DOHH2 (cell line): Measurements from ENCODE around the gene CCDC17.

Experiments used
- EZH2phosphoT487 ChIP-seq: fragments of 200-600 bp; sonication (generic); IDR thresholded peaks from 2 replicates; pipeline ENCODE4 v1.6.1; 2017; ENCODE audit warnings: borderline replicate concordance, mild to moderate bottlenecking, antibody characterized with exemption, low read length, moderate library complexity, mixed read lengths
- TF ChIP-seq, protein P1 (sequence below): fragments of 200-600 bp; sonication (generic); IDR thresholded peaks from one replicate; pipeline ENCODE4 v1.5.1; 2014; ENCODE audit warnings: antibody characterized with exemption, mild to moderate bottlenecking, low read depth, low read length; ENCODE audit not compliant: poor library complexity, severe bottlenecking

DNA sequence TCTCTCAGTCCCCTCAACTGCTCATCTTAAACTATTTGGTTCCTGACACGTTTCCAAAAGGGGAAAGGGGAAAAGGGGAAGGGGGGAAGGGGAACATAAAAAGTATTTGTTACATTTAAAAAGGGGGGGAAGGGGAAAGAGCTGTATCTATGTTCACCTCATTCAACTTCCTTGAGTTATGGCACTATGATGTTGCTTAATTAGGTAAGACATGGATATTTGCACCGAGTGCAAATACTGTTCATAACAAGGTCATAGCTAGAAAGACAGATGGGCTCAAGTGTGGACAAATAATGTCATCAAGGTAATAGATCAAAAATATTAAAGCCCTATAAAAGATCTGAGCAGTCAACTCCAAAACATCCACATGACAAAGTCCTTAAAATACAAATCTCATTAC is 36.5 kb upstream of the CCDC17 start:
- no peak for TF ChIP-seq EZH2phosphoT487
- TF ChIP-seq, protein P1, sequence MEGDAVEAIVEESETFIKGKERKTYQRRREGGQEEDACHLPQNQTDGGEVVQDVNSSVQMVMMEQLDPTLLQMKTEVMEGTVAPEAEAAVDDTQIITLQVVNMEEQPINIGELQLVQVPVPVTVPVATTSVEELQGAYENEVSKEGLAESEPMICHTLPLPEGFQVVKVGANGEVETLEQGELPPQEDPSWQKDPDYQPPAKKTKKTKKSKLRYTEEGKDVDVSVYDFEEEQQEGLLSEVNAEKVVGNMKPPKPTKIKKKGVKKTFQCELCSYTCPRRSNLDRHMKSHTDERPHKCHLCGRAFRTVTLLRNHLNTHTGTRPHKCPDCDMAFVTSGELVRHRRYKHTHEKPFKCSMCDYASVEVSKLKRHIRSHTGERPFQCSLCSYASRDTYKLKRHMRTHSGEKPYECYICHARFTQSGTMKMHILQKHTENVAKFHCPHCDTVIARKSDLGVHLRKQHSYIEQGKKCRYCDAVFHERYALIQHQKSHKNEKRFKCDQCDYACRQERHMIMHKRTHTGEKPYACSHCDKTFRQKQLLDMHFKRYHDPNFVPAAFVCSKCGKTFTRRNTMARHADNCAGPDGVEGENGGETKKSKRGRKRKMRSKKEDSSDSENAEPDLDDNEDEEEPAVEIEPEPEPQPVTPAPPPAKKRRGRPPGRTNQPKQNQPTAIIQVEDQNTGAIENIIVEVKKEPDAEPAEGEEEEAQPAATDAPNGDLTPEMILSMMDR = no peak
